Prostate gland (tissue), 2 donors: ENCODE measurements around the gene MT1M. TPM values are rescaled to one million over a fixed set of nuclear protein-coding genes. Genes with fewer than 3 reads are reported as not detected.
"Not testable (repeated sequence)": the region's sequence is repeated elsewhere in the genome, so short reads cannot be mapped to it uniquely, and the experiment has no call there.

Experiments used
- DNase-seq: peaks from one replicate; pipeline ENCODE4 v3.0.0-alpha.2; 2019; ENCODE audit warnings: low spot score
- H3K27ac ChIP-seq, 2 donors: fragments of 200-600 bp; sonication (generic); 2 replicates each; pipeline ENCODE4 v1.5.1; 2017 to 2019
- H3K27me3 ChIP-seq: fragments of 200-600 bp; sonication (generic); replicated peaks from 2 replicates; pipeline ENCODE4 v1.5.1; 2019; ENCODE audit not compliant: insufficient read depth
- H3K36me3 ChIP-seq, 2 donors: fragments of 200-600 bp; sonication (generic); 1 replicate in 1 of 2; 2 replicates in 1 of 2; pipeline versions ENCODE4 v1.5.1 to v1.8.1; 2017 to 2019
- H3K4me1 ChIP-seq: fragments of 200-600 bp; sonication (generic); replicated peaks from 2 replicates; pipeline ENCODE4 v1.5.1; 2019
- H3K4me3 ChIP-seq, 2 donors: fragments of 200-600 bp; sonication (generic); 2 replicates each; pipeline ENCODE4 v1.5.1; 2017 to 2019
- H3K9me3 ChIP-seq: fragments of 200-600 bp; sonication (generic); 2 replicates; pipeline ENCODE4 v1.5.1; 2017
- POLR2A ChIP-seq: fragments of 450-650 bp; IDR thresholded peaks from one replicate; pipeline ENCODE4 v1.6.1; 2016; ENCODE audit warnings: antibody characterized with exemption, mild to moderate bottlenecking
- POLR2AphosphoS5 ChIP-seq: sonication (generic); formaldehyde crosslinking; IDR thresholded peaks from one replicate; pipeline ENCODE4 v1.6.1; 2017; ENCODE audit warnings: antibody characterized with exemption
- WGBS: methylation state at CpG from one replicate; pipeline ENCODE4 v1.1.5; 2018; 5-methylcytosine and 5-hydroxymethylcytosine counted together
- intact Hi-C: fragments of 100-400 bp; cut with DNase I; formaldehyde crosslinking; loops from one replicate; pipeline ENCODE4 v1.14.2; 2022
- total RNA-seq, 2 donors: library from RNA; depleted of rRNA; stranded (reverse); fragments of >200 nt; gene quantifications; one replicate each; pipeline ENCODE4 v1.1.0, GENCODE V29; 2016
- TF ChIP-seq, protein P1 (sequence below), 4 experiments: fragments of 200-600 bp in 2 of 4; fragments of 450-650 bp in 2 of 4; sonication (generic) in 2 of 4; IDR thresholded peaks; 1 replicate in 3 of 4; 2 replicates in 1 of 4; pipeline ENCODE4 v1.5.1; 2016 to 2019; ENCODE audit warnings: antibody characterized with exemption in 4 of 4, mild to moderate bottlenecking in 2 of 4, moderate library complexity in 2 of 4

MT1M gene
- total RNA-seq, 2 donors from 2014 or later = 14.8 to 37.4 TPM

DNA sequence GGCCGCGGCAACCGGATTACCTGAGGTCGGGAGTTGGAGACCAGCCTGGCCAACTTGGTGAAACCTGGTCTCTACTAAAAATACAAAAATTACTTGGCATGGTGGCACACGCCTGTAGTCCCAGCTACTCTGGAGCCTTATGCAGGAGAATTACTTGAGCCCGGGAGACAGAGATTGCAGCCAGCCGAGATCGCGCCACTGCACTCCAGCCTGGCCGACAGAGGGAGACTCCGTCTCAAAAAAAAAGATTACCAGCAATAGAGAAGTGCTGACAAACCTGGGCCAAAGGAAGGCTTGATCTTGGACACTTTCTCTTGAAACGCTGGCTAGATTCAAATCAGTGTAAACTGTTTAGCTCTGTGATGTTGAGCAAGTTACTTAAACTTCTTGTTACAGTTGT is 41.5 kb downstream of the MT1M start:
- Histone ChIP-seq H3K4me3 (no peak overlapping the region), H3K27me3 (no peaks in the 10 kb centered on the region), H3K9me3 (no peaks in the 10 kb centered on the region), H3K4me1 (no peaks in the 10 kb centered on the region), H3K36me3 (no peaks in the 10 kb centered on the region), H3K27ac (no peak overlapping the region)
- 46% methylated on average over 12 of the region's 12 CpGs for WGBS
- DNase-seq = peak; percentile 31
- TF ChIP-seq, protein P1, sequence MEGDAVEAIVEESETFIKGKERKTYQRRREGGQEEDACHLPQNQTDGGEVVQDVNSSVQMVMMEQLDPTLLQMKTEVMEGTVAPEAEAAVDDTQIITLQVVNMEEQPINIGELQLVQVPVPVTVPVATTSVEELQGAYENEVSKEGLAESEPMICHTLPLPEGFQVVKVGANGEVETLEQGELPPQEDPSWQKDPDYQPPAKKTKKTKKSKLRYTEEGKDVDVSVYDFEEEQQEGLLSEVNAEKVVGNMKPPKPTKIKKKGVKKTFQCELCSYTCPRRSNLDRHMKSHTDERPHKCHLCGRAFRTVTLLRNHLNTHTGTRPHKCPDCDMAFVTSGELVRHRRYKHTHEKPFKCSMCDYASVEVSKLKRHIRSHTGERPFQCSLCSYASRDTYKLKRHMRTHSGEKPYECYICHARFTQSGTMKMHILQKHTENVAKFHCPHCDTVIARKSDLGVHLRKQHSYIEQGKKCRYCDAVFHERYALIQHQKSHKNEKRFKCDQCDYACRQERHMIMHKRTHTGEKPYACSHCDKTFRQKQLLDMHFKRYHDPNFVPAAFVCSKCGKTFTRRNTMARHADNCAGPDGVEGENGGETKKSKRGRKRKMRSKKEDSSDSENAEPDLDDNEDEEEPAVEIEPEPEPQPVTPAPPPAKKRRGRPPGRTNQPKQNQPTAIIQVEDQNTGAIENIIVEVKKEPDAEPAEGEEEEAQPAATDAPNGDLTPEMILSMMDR (IDR thresholded peaks at IDR 0.05) = peak; percentile 43 to 71 (median 59)
- TF ChIP-seq POLR2AphosphoS5 (peak; percentile 46), POLR2A (no peak)
- intact Hi-C loops = loop anchor here (2.0 kb wide), 1 partner anchor 27 kb away; no protein-coding TSS in a partner anchor

DNA sequence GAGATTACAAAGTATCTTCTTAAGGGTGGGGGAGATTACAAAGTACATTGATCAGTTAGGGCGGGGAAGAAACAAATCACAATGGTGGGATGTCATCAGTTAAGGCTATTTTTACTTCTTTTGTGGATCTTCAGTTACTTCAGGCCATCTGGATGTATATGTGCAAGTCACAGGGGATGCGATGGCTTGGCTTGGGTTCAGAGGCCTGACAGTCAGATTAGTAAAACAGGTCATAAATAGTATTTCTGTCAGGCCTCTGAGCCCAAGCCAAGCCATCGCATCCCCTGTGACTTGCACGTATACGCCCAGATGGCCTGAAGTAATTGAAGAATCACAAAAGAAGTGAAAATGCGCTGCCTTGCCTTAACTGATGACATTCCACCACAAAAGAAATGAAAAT is 42.1 kb downstream of the MT1M start:
- not testable (repeated sequence) for H3K27me3 ChIP-seq
- WGBS = 90% methylated on average over 6 of the region's 6 CpGs

DNA sequence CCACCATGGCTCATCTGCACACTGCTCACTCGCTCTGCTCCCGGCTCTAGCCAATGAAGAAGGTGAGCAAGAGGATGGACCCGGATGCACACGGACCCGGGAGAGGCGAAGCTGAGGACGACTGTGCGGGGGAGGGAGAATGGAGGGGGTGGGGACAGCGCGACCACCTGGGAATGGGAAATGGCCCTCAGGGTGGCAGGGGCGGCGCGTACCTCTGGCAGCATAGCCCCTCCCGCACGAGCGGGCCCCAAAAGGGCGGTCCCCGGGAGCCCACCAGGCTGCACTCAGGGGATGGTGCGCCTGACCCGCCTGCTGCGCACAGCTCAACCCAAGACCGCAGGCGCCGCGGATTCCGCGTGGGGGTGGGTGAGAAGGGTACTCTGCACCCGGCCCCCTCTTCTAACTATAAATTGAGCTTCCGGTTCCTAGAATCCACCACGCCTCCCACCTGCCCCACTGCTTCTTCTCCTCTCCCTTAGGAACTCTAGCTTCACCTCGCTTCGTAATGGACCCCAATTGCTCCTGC is 43.3 kb downstream of the MT1M start:
- Histone ChIP-seq H3K4me3 (no peak overlapping the region), H3K9me3 (no peaks in the 10 kb centered on the region), H3K4me1 (no peaks in the 10 kb centered on the region), H3K27ac (no peak overlapping the region), H3K27me3 (no peaks in the 10 kb centered on the region), H3K36me3 (no peaks in the 10 kb centered on the region)
- no peak for DNase-seq
- TF ChIP-seq POLR2A = no peak
- no peak for TF ChIP-seq POLR2AphosphoS5
- TF ChIP-seq, protein P1 (IDR thresholded peaks at IDR 0.05) = no peak
- WGBS = 12% methylated on average over 32 of the region's 32 CpGs
- intact Hi-C loops = loop anchor here (2.0 kb wide), 1 partner anchor 25 kb away; no protein-coding TSS in a partner anchor

More for the DNA sequence above, 42.1 kb downstream of the MT1M start:
- not testable (repeated sequence) for DNase-seq, H3K4me1 ChIP-seq, H3K4me3 ChIP-seq, H3K27ac ChIP-seq, H3K9me3 ChIP-seq, H3K36me3 ChIP-seq
- intact Hi-C loops = loop anchor here (2.0 kb wide), 1 partner anchor 26 kb away; no protein-coding TSS in a partner anchor

DNA sequence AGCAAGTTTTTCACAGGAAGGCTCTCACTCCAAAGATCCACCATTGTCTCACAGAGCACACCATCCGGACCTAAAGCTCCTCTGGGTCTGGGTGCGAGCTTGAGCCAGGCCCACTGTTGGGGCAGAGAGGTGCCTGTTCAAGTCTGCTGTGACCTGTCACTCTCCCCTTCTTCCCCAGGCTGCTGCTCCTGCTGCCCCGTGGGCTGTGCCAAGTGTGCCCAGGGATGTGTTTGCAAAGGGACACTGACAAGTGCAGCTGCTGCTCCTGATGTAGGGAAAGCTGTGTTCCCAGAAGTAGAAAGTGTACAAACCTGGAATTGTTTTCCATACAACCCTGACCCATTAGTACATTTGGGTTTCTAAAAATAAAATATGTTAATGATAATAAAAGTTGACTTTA is 45.0 kb downstream of the MT1M start:
- intact Hi-C loops = no loop called here

DNA sequence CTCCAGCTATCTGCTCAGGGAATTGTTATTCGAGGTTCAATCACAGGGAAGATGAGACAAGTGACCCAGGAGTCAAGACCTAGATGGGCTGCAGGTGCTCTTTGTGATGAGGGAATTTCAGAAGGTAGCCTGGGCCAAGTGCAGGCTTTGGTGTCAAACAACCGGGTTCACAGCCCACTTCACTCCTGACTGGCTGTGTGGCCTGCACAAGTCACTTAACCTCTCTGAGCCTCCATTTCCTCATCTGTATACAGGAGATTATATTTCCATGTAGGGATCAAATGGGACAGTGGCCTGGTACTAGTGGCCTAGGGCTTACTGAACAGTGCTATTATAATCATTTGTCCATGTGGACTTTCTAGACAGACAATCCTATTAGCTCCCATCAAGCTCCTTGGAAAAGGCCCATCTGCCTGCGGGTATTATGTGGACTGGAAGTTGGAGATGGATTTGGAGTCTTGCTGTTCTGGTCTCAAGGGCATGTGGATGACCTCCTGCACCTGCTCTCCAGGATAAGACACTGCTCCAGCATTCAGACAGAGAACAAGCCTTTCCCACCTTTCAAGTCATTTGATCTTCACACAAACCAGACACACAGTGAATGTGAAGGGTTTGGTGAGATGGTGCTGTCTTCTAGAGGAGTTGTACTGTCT is 46.7 kb downstream of the MT1M start:
- no peak overlapping the region for H3K27ac ChIP-seq
- no peak for DNase-seq
- no peaks in the 10 kb centered on the region for H3K4me1 ChIP-seq
- intact Hi-C loops = no loop called here
- no peak overlapping the region for H3K4me3 ChIP-seq
- no peaks in the 10 kb centered on the region for H3K36me3 ChIP-seq
- TF ChIP-seq POLR2A (no peak), POLR2AphosphoS5 (no peak)
- TF ChIP-seq, protein P1 (IDR thresholded peaks at IDR 0.05) = no peak
- 91% methylated on average over 3 of the region's 3 CpGs for WGBS
- H3K27me3 ChIP-seq = no peaks in the 10 kb centered on the region
- H3K9me3 ChIP-seq = no peaks in the 10 kb centered on the region

More for the DNA sequence above, 45.0 kb downstream of the MT1M start:
- H3K4me1 ChIP-seq = no peaks in the 10 kb centered on the region
- TF ChIP-seq, protein P1 (IDR thresholded peaks at IDR 0.05) = no peak
- TF ChIP-seq POLR2AphosphoS5 (no peak), POLR2A (no peak)
- no peak for DNase-seq
- no peak overlapping the region for H3K27ac ChIP-seq
- H3K27me3 ChIP-seq = no peaks in the 10 kb centered on the region
- no peaks in the 10 kb centered on the region for H3K36me3 ChIP-seq
- H3K4me3 ChIP-seq = no peak overlapping the region
- H3K9me3 ChIP-seq = no peaks in the 10 kb centered on the region
- 78% methylated on average over 3 of the region's 3 CpGs for WGBS
